OCI-LY7 (cell line): ENCODE data around the gene HRCT1.

Experiments
- EZH2phosphoT487 ChIP-seq: fragments of 200-600 bp; sonication (generic); IDR thresholded peaks from 2 replicates; pipeline ENCODE4 v1.6.1; 2018; ENCODE audit warnings: low read depth, borderline replicate concordance, mild to moderate bottlenecking, mixed run types, antibody characterized with exemption, low read length, moderate library complexity, mixed read lengths
- TF ChIP-seq, protein P1 (sequence below): fragments of 200-600 bp; sonication (generic); conservative IDR thresholded peaks from 2 replicates; pipeline ENCODE4 v1.5.1; 2014; ENCODE audit warnings: mild to moderate bottlenecking, antibody characterized with exemption, low read length, moderate library complexity, mixed read lengths

DNA sequence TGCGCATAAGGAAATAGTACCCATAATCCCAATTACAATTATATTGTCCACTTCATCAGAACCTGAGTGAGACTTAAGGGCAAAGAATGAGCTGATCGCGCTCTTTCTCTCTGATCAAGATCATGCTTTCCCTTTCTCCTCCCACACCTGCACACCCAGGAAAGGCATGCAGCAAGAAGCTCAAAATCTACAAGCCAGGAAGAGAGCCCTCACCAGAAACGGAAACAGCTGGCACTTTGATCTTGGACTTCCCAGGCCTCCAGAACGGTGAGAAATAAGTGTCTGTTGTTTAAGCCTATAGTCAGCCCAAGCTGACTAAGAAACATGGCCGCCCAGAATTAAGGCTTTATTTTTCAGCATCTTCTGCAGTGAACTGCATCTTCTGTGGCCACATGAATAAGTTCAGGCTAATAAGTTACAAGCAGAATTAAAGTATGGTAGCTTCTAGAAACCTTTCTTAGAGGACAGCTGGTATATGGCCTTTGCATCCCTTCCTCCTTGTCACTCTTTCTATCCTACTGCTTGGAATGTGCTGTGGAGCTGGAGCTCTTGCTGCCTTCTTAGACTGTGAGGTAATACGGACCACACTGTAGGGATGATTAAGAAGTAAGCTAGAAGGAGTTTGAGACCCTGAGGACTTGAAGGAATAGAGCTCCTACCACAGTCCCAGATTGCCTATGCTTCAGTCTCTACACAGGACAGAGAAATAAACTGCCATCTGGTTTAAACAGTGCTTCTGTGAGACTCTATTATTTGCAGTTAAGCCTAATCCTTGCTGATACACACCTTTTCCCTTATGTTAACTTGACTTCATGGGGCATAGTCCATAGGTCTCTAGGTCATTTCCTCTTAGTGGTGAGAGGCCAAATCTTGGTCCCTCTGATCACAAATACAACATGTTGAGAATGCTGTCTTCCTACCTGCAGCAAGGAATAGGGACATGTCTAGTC is 34.7 kb downstream of the HRCT1 start:
- TF ChIP-seq, protein P1, sequence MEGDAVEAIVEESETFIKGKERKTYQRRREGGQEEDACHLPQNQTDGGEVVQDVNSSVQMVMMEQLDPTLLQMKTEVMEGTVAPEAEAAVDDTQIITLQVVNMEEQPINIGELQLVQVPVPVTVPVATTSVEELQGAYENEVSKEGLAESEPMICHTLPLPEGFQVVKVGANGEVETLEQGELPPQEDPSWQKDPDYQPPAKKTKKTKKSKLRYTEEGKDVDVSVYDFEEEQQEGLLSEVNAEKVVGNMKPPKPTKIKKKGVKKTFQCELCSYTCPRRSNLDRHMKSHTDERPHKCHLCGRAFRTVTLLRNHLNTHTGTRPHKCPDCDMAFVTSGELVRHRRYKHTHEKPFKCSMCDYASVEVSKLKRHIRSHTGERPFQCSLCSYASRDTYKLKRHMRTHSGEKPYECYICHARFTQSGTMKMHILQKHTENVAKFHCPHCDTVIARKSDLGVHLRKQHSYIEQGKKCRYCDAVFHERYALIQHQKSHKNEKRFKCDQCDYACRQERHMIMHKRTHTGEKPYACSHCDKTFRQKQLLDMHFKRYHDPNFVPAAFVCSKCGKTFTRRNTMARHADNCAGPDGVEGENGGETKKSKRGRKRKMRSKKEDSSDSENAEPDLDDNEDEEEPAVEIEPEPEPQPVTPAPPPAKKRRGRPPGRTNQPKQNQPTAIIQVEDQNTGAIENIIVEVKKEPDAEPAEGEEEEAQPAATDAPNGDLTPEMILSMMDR, result no peak
- TF ChIP-seq EZH2phosphoT487, result no peak
